Endodermal cell (in vitro differentiated cells): Measurements from ENCODE around the gene CELF3. TPM values are rescaled to one million over a fixed set of nuclear protein-coding genes. Genes with fewer than 3 reads are reported as not detected.

Experiments
- DNase-seq: peaks from one replicate; pipeline ENCODE4 v3.0.0-alpha.2; 2017
- H3K27ac ChIP-seq: 2 replicates; pipeline ENCODE4 v1.5.1; 2013; ENCODE audit warnings: mild to moderate bottlenecking, low read depth, low read length, moderate library complexity
- H3K27me3 ChIP-seq: 2 replicates; pipeline ENCODE4 v1.6.1; 2013; ENCODE audit warnings: mild to moderate bottlenecking, low read length, moderate library complexity; ENCODE audit not compliant: insufficient read depth, control insufficient read depth, poor library complexity, severe bottlenecking
- H3K36me3 ChIP-seq: 2 replicates; pipeline ENCODE4 v1.7.0; 2013; ENCODE audit warnings: mild to moderate bottlenecking, low read length, moderate library complexity; ENCODE audit not compliant: control insufficient read depth, insufficient read depth
- H3K4me1 ChIP-seq: one replicate; pipeline ENCODE4 v1.7.0; 2013; ENCODE audit warnings: low read length; ENCODE audit not compliant: control insufficient read depth, insufficient read depth
- H3K4me3 ChIP-seq: 2 replicates; pipeline ENCODE4 v1.5.1; 2013; ENCODE audit warnings: mild to moderate bottlenecking, low read length, moderate library complexity
- H3K9ac ChIP-seq: 2 replicates; pipeline ENCODE4 v1.6.1; 2013; ENCODE audit warnings: mild to moderate bottlenecking, low read length, moderate library complexity; ENCODE audit not compliant: poor library complexity, severe bottlenecking; ENCODE audit errors: extremely low read depth
- H3K9me3 ChIP-seq: 2 replicates; pipeline ENCODE4 v1.6.1; 2013; ENCODE audit warnings: mild to moderate bottlenecking, low read length, moderate library complexity; ENCODE audit not compliant: control insufficient read depth
- H3K27ac Mint-ChIP-seq: 2 replicates; pipeline ENCODE4 v1.8.0; 2020; ENCODE audit warnings: mixed read lengths
- H3K27me3 Mint-ChIP-seq: 2 replicates; pipeline ENCODE4 v1.8.0; 2021; ENCODE audit warnings: mild to moderate bottlenecking, mixed read lengths; ENCODE audit not compliant: insufficient read depth
- H3K36me3 Mint-ChIP-seq: 2 replicates; pipeline ENCODE4 v1.8.0; 2020; ENCODE audit warnings: low read depth, mixed read lengths
- H3K4me1 Mint-ChIP-seq: 2 replicates; pipeline ENCODE4 v1.8.0; 2020; ENCODE audit warnings: mixed read lengths
- H3K4me3 Mint-ChIP-seq: 2 replicates; pipeline ENCODE4 v1.8.0; 2020; ENCODE audit warnings: mild to moderate bottlenecking, moderate library complexity, mixed read lengths
- H3K9me3 Mint-ChIP-seq: 2 replicates; pipeline ENCODE4 v1.8.0; 2020; ENCODE audit warnings: mild to moderate bottlenecking, mixed read lengths
- WGBS, 2 experiments: methylation state at CpG; one replicate each; pipeline versions ENCODE4 v1.1.5 to v1.1.7; 2013; ENCODE audit warnings: missing lambda C conversion rate in 2 of 2, mixed read lengths in 1 of 2; ENCODE audit not compliant: insufficient coverage in 1 of 2, insufficient read length in 1 of 2; 5-methylcytosine and 5-hydroxymethylcytosine counted together
- total RNA-seq, 2 donors: library from RNA; stranded (reverse); fragmentation: NEBNext Ultra II Directional in 1 of 2; extraction: Animal tissue kit (Norgen Biotek cat#: 25700) in 1 of 2; gene quantifications; 2 replicates in 1 of 2; 3 replicates in 1 of 2; pipeline ENCODE4 v1.2.1, GENCODE V29; 2021
- TF ChIP-seq, protein P1 (sequence below): fragments of 200-600 bp; sonication (generic); conservative IDR thresholded peaks from 2 replicates; pipeline ENCODE4 v1.5.0; 2021; ENCODE audit warnings: antibody characterized with exemption, mild to moderate bottlenecking

The CELF3 gene
- total RNA-seq, 2 donors from 2014 or later = 0.24 to 0.40 TPM

DNA sequence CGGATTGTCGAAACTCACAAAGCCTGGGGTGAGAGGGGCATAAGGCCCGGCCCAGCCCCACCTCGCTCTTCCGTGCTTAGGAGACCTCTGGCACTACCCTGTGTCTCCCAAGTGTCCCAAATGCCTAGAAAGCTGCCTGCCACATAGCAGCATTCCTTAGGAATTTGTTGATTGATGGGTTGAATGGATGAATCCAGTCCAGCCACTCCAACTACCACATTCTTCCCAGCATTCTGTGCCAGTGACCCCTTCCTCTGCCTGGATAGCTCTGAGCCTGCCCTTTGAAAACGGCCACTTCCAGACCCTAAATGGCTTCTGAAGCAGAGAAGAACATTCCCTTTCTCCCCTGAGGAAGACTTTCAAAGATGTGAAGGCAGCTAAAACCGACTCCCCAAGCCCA, 11.5 kb downstream of the CELF3 start:
- Histone ChIP-seq H3K27ac (no peak overlapping the region), H3K4me1 (no peaks in the 10 kb centered on the region), H3K4me3 (no peak overlapping the region), H3K36me3 (peaks cover 19% of the 10 kb centered on the region), H3K27me3 (no peaks in the 10 kb centered on the region), H3K9me3 (no peaks in the 10 kb centered on the region), H3K9ac (no peak overlapping the region)
- no peaks in the 10 kb centered on the region for H3K9me3 Mint-ChIP-seq
- peaks cover 6% of the 10 kb centered on the region for H3K36me3 Mint-ChIP-seq
- H3K4me3 Mint-ChIP-seq = no peak overlapping the region
- TF ChIP-seq, protein P1, sequence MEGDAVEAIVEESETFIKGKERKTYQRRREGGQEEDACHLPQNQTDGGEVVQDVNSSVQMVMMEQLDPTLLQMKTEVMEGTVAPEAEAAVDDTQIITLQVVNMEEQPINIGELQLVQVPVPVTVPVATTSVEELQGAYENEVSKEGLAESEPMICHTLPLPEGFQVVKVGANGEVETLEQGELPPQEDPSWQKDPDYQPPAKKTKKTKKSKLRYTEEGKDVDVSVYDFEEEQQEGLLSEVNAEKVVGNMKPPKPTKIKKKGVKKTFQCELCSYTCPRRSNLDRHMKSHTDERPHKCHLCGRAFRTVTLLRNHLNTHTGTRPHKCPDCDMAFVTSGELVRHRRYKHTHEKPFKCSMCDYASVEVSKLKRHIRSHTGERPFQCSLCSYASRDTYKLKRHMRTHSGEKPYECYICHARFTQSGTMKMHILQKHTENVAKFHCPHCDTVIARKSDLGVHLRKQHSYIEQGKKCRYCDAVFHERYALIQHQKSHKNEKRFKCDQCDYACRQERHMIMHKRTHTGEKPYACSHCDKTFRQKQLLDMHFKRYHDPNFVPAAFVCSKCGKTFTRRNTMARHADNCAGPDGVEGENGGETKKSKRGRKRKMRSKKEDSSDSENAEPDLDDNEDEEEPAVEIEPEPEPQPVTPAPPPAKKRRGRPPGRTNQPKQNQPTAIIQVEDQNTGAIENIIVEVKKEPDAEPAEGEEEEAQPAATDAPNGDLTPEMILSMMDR = no peak
- 89% methylated on average over 3 to 7 of the region's 7 CpGs for WGBS, 2 experiments
- no peaks in the 10 kb centered on the region for H3K27me3 Mint-ChIP-seq
- H3K27ac Mint-ChIP-seq = no peak overlapping the region
- no peaks in the 10 kb centered on the region for H3K4me1 Mint-ChIP-seq
- no peak for DNase-seq

DNA sequence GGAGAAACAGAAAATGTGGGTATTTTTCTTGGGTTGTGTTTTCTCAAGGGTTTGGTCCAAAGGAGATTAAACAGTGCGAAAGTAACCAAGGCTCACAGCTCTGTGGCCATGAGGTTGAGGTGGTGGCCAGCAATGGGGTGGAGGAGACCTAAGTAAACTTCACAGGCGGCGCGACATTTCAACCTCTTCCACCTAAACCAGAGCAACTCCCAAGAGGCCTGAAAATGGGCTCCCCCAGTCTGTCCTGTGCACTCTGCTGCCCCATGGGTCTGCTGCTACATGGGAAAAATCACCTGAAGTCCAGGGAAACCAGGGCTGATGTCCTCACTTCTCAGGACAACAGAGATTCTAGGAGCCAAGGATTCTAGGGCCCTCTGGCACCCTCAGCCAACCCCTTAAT, 12.4 kb downstream of the CELF3 start:
- Mint-ChIP-seq H3K9me3 (no peaks in the 10 kb centered on the region), H3K4me1 (no peaks in the 10 kb centered on the region), H3K27me3 (no peaks in the 10 kb centered on the region), H3K4me3 (no peak overlapping the region), H3K27ac (no peak overlapping the region), H3K36me3 (peaks cover 7% of the 10 kb centered on the region)
- H3K36me3 ChIP-seq = peaks cover 28% of the 10 kb centered on the region
- TF ChIP-seq, protein P1 = no peak
- H3K27me3 ChIP-seq = no peaks in the 10 kb centered on the region
- no peak overlapping the region for H3K9ac ChIP-seq
- 86% methylated on average over 4 of the region's 4 CpGs; no CpG with 5 or more reads in 1 of the 2 experiments for WGBS, 2 experiments
- H3K9me3 ChIP-seq = no peaks in the 10 kb centered on the region
- DNase-seq = no peak
- H3K4me1 ChIP-seq = no peaks in the 10 kb centered on the region
- no peak overlapping the region for H3K27ac ChIP-seq
- H3K4me3 ChIP-seq = no peak overlapping the region

DNA sequence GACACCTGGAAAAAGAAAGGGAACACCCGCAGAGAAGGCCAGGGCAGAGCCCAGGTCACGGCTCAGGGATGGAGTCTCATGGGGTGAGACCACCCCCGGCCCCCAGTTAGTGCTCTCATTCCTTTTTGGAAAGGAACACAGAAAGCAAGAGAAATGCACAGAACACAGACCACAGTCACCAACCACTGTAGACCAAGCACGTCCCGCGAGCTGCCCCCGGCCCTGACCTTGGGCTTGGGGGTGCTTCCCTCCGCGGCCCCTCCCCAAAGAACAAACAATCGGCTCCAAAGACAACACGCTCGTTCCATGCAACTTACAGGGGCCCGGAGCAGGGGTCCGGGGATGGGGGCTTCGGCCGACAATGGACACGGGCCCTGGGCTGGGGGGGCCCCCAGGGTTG, 12.8 kb downstream of the CELF3 start:
- no peaks in the 10 kb centered on the region for H3K27me3 Mint-ChIP-seq
- H3K36me3 Mint-ChIP-seq = peaks cover 10% of the 10 kb centered on the region
- no peak for DNase-seq
- no peak overlapping the region for H3K27ac Mint-ChIP-seq
- H3K4me1 Mint-ChIP-seq = no peaks in the 10 kb centered on the region
- Histone ChIP-seq H3K4me3 (no peak overlapping the region), H3K4me1 (no peaks in the 10 kb centered on the region), H3K9ac (no peak overlapping the region), H3K27ac (no peak overlapping the region), H3K36me3 (peaks cover 33% of the 10 kb centered on the region), H3K27me3 (no peaks in the 10 kb centered on the region), H3K9me3 (no peaks in the 10 kb centered on the region)
- H3K4me3 Mint-ChIP-seq = no peak overlapping the region
- 79 to 94% methylated on average over 2 to 17 of the region's 17 CpGs for WGBS, 2 experiments
- no peaks in the 10 kb centered on the region for H3K9me3 Mint-ChIP-seq
- TF ChIP-seq, protein P1 = no peak
